ENCODE results near the gene CTSL. TPM values are rescaled to one million over a fixed set of nuclear protein-coding genes. Genes with fewer than 3 reads are reported as not detected.
A peak's percentile ranks its signal among the peaks of the same experiment; 100 is the strongest.

Gene CTSL
- total and polyA plus RNA-seq, 7 donors = 45.8 to 995 (median 75.3) TPM

DNA sequence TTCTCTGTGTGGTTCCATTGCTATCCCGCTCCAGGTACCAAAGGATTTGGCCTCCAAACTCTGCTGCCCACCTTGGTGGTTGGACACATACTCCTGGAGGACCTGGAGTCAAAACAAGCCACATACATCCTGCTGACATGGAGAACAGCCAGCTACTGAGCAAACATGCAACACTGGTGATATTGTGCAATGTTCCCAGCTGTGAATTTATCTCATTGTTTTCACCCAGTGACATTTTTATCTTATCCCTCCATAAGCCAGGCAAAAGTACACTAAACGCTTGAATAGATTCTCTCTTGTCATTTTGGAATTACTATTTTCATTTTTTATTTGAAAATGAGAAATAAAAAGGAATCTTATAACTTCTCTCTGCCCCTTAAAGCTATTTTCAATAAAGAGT is 11.1 kb upstream of the CTSL start:
- Histone ChIP-seq H3K9me3 (no peaks in the 10 kb centered on the region), H3K36me3 (ENCODE audit: insufficient read depth in 1 of 2, low read depth in 1 of 2) (no peaks in the 10 kb centered on the region), H3K4me1 (peaks cover 13% of the 10 kb centered on the region), H3K27me3 (ENCODE audit: insufficient read depth in 3 of 3, low read length in 2 of 3) (no peaks in the 10 kb centered on the region), H3K4me3 (no peak overlapping the region), H3K27ac (peak overlapping the region; percentile 79)
- intact Hi-C loops (cut with DNase I) = no loop called here
- DNase-seq (no peak), ATAC-seq (peak; percentile 31 to 63 (median 43))
- 63 to 79% (median 71%) methylated on average over 2 of the region's 2 CpGs for WGBS, 3 donors
- TF ChIP-seq, protein P1, sequence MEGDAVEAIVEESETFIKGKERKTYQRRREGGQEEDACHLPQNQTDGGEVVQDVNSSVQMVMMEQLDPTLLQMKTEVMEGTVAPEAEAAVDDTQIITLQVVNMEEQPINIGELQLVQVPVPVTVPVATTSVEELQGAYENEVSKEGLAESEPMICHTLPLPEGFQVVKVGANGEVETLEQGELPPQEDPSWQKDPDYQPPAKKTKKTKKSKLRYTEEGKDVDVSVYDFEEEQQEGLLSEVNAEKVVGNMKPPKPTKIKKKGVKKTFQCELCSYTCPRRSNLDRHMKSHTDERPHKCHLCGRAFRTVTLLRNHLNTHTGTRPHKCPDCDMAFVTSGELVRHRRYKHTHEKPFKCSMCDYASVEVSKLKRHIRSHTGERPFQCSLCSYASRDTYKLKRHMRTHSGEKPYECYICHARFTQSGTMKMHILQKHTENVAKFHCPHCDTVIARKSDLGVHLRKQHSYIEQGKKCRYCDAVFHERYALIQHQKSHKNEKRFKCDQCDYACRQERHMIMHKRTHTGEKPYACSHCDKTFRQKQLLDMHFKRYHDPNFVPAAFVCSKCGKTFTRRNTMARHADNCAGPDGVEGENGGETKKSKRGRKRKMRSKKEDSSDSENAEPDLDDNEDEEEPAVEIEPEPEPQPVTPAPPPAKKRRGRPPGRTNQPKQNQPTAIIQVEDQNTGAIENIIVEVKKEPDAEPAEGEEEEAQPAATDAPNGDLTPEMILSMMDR (IDR thresholded peaks at IDR 0.05) = no peak

DNA sequence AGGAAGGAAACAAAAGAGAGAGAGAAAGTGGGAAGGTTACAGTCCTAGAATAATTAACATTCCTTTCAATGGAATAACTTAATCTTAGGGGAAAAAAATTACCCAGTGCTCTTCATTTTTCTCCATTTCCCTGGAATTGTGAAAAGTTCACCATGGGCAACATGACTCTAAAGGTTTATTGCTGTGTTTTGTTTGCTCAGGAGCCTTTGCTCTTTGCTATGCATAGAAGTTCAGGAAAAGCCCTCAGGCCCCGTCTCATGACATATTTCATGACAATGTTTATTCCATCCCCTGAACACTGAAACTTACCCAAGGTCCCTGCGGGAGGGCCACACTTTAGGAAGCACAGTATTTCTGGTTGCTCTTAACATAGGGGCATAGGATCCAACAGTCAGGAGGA is 9.8 kb upstream of the CTSL start:
- intact Hi-C loops (cut with DNase I) = no loop called here
- Histone ChIP-seq H3K4me1 (peaks cover 13% of the 10 kb centered on the region), H3K4me3 (no peak overlapping the region), H3K36me3 (ENCODE audit: insufficient read depth in 1 of 2, low read depth in 1 of 2) (no peaks in the 10 kb centered on the region), H3K9me3 (no peaks in the 10 kb centered on the region), H3K27me3 (ENCODE audit: insufficient read depth in 3 of 3, low read length in 2 of 3) (no peaks in the 10 kb centered on the region), H3K27ac (no peak overlapping the region)
- TF ChIP-seq, protein P1 (IDR thresholded peaks at IDR 0.05) = no peak
- ATAC-seq (no peak), DNase-seq (no peak)
- WGBS, 3 donors = 80 to 92% (median 92%) methylated on average over 2 of the region's 2 CpGs

DNA sequence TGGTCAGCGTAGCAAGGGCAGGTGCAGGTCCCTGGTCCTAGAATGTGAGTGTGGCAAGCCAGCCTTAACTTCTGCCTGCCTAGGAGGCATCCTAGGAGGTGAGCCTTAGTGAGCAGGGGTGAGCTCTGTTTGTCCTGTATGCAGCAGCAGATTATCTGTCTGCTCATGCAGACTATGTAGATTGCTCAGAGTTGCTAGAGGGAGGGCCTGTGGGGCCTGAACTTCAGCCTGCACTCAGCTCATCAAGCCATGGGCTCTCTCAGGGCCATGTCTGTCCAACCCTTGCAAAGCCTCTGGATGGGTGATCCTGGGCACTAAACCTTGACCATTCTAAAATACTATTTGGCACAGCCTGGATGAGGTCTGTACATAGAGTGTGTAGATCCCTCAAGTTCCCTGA is 8.5 kb upstream of the CTSL start:
- Histone ChIP-seq H3K36me3 (ENCODE audit: insufficient read depth in 1 of 2, low read depth in 1 of 2) (no peaks in the 10 kb centered on the region), H3K27me3 (ENCODE audit: insufficient read depth in 3 of 3, low read length in 2 of 3) (no peaks in the 10 kb centered on the region), H3K27ac (no peak overlapping the region), H3K4me3 (no peak overlapping the region), H3K9me3 (no peaks in the 10 kb centered on the region), H3K4me1 (peaks cover 13% of the 10 kb centered on the region)
- TF ChIP-seq, protein P1 (IDR thresholded peaks at IDR 0.05) = no peak
- intact Hi-C loops (cut with DNase I) = no loop called here
- no peak for ATAC-seq
- DNase-seq = no peak
- 98 to 100% (median 100%) methylated on average over 1 of the region's 1 CpG for WGBS, 3 donors

DNA sequence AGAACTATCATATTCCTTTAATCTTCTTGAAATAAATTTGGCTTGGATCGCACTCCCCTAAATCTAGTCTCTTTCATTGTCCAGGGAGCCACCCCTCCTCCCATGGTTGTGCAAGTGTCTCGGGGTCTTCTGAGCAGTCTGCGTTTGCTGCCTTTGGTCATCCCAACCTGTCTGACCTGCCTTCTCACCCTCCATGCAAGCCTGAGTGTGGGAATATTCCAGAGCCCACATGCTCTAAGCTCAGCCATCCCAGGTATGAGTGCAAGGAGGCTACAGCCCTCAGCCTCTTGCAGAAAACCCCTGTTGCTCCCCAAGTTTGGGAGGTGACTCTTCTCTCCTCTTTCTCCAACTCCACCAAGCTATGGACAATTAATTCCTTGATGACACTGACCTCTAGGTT is 7.7 kb upstream of the CTSL start:
- H3K4me1 ChIP-seq = peaks cover 13% of the 10 kb centered on the region

More for the DNA sequence above, 7.7 kb upstream of the CTSL start:
- H3K36me3 ChIP-seq (ENCODE audit: insufficient read depth in 1 of 2, low read depth in 1 of 2) = no peaks in the 10 kb centered on the region
- no peaks in the 10 kb centered on the region for H3K27me3 ChIP-seq (ENCODE audit: insufficient read depth in 3 of 3, low read length in 2 of 3)
- TF ChIP-seq, protein P1 (IDR thresholded peaks at IDR 0.05) = no peak
- H3K27ac ChIP-seq = no peak overlapping the region
- H3K9me3 ChIP-seq = no peaks in the 10 kb centered on the region
- ATAC-seq (no peak), DNase-seq (no peak)
- WGBS, 3 donors = 95 to 97% (median 96%) methylated on average over 3 of the region's 3 CpGs
- intact Hi-C loops (cut with DNase I) = no loop called here
- no peak overlapping the region for H3K4me3 ChIP-seq
